Prostate gland (tissue), 2 donors: Measurements from ENCODE around the gene FFAR4. TPM values are rescaled to one million over a fixed set of nuclear protein-coding genes. Genes with fewer than 3 reads are reported as not detected.
A peak's percentile ranks its signal among the peaks of the same experiment; 100 is the strongest.

Experiments used
- DNase-seq: peaks from one replicate; pipeline ENCODE4 v3.0.0-alpha.2; 2019; ENCODE audit warnings: low spot score
- H3K27ac ChIP-seq, 2 donors: fragments of 200-600 bp; sonication (generic); 2 replicates each; pipeline ENCODE4 v1.5.1; 2017 to 2019
- H3K27me3 ChIP-seq: fragments of 200-600 bp; sonication (generic); replicated peaks from 2 replicates; pipeline ENCODE4 v1.5.1; 2019; ENCODE audit not compliant: insufficient read depth
- H3K36me3 ChIP-seq, 2 donors: fragments of 200-600 bp; sonication (generic); 1 replicate in 1 of 2; 2 replicates in 1 of 2; pipeline versions ENCODE4 v1.5.1 to v1.8.1; 2017 to 2019
- H3K4me1 ChIP-seq: fragments of 200-600 bp; sonication (generic); replicated peaks from 2 replicates; pipeline ENCODE4 v1.5.1; 2019
- H3K4me3 ChIP-seq, 2 donors: fragments of 200-600 bp; sonication (generic); 2 replicates each; pipeline ENCODE4 v1.5.1; 2017 to 2019
- H3K9me3 ChIP-seq: fragments of 200-600 bp; sonication (generic); 2 replicates; pipeline ENCODE4 v1.5.1; 2017
- CTCF ChIP-seq, 4 experiments: fragments of 200-600 bp in 2 of 4; fragments of 450-650 bp in 2 of 4; sonication (generic) in 2 of 4; IDR thresholded peaks; 1 replicate in 3 of 4; 2 replicates in 1 of 4; pipeline ENCODE4 v1.5.1; 2016 to 2019; ENCODE audit warnings: antibody characterized with exemption in 4 of 4, mild to moderate bottlenecking in 2 of 4, moderate library complexity in 2 of 4
- POLR2A ChIP-seq: fragments of 450-650 bp; IDR thresholded peaks from one replicate; pipeline ENCODE4 v1.6.1; 2016; ENCODE audit warnings: antibody characterized with exemption, mild to moderate bottlenecking
- POLR2AphosphoS5 ChIP-seq: sonication (generic); formaldehyde crosslinking; IDR thresholded peaks from one replicate; pipeline ENCODE4 v1.6.1; 2017; ENCODE audit warnings: antibody characterized with exemption
- WGBS: methylation state at CpG from one replicate; pipeline ENCODE4 v1.1.5; 2018; 5-methylcytosine and 5-hydroxymethylcytosine counted together
- intact Hi-C: fragments of 100-400 bp; cut with DNase I; formaldehyde crosslinking; loops from one replicate; pipeline ENCODE4 v1.14.2; 2022
- total RNA-seq, 2 donors: library from RNA; depleted of rRNA; stranded (reverse); fragments of >200 nt; gene quantifications; one replicate each; pipeline ENCODE4 v1.1.0, GENCODE V29; 2016

FFAR4 gene
- total RNA-seq, 2 donors from 2014 or later, result 0.18 TPM; not detected in 1

- H3K27me3 ChIP-seq, result no peaks in the 10 kb centered on the region
- H3K4me3 ChIP-seq, result no peak overlapping the region
- H3K27ac ChIP-seq, result peak overlapping the region in 1 of 2 donors; percentile 18
- DNase-seq, result no peak
- no peaks in the 10 kb centered on the region for H3K9me3 ChIP-seq
- H3K36me3 ChIP-seq, result no peaks in the 10 kb centered on the region
- TF ChIP-seq POLR2A (no peak), CTCF (IDR thresholded peaks at IDR 0.05) (no peak), POLR2AphosphoS5 (no peak)
- 94% methylated on average over 3 of the region's 3 CpGs for WGBS
- H3K4me1 ChIP-seq, result peaks cover 8% of the 10 kb centered on the region
- intact Hi-C loops, result no loop called here
These were observed 11.1 kb downstream of the FFAR4 start for GRCh38 chr10:93577565-93577964.

- H3K9me3 ChIP-seq, result no peaks in the 10 kb centered on the region
These were observed 12.6 kb downstream of the FFAR4 start for GRCh38 chr10:93579089-93579488.

GRCh38 chr10:93579985-93580711 is 13.7 kb downstream of the FFAR4 start:
- no peaks in the 10 kb centered on the region for H3K36me3 ChIP-seq
- no peak overlapping the region for H3K4me3 ChIP-seq
- 84% methylated on average over 3 of the region's 3 CpGs for WGBS
- H3K4me1 ChIP-seq, result peaks cover 8% of the 10 kb centered on the region
- intact Hi-C loops, result no loop called here
- no peak overlapping the region for H3K27ac ChIP-seq
- no peak for TF ChIP-seq CTCF (IDR thresholded peaks at IDR 0.05)
- TF ChIP-seq POLR2A, result no peak
- TF ChIP-seq POLR2AphosphoS5, result no peak
- no peak for DNase-seq
- no peaks in the 10 kb centered on the region for H3K9me3 ChIP-seq
- H3K27me3 ChIP-seq, result no peaks in the 10 kb centered on the region

More at GRCh38 chr10:93579089-93579488, 12.6 kb downstream of the FFAR4 start:
- TF ChIP-seq POLR2AphosphoS5, result no peak
- TF ChIP-seq POLR2A, result no peak
- no peak for TF ChIP-seq CTCF (IDR thresholded peaks at IDR 0.05)
- Histone ChIP-seq H3K27me3 (no peaks in the 10 kb centered on the region), H3K36me3 (no peaks in the 10 kb centered on the region), H3K4me3 (no peak overlapping the region), H3K4me1 (peaks cover 8% of the 10 kb centered on the region), H3K27ac (no peak overlapping the region)
- 89% methylated on average over 7 of the region's 7 CpGs for WGBS
- intact Hi-C loops, result no loop called here
- DNase-seq, result no peak

GRCh38 chr10:93580828-93581227 is 14.4 kb downstream of the FFAR4 start:
- Histone ChIP-seq H3K36me3 (no peaks in the 10 kb centered on the region), H3K4me3 (no peak overlapping the region), H3K4me1 (peaks cover 8% of the 10 kb centered on the region), H3K27ac (no peak overlapping the region), H3K9me3 (no peaks in the 10 kb centered on the region), H3K27me3 (no peaks in the 10 kb centered on the region)
- intact Hi-C loops, result no loop called here
- DNase-seq, result no peak
- 43% methylated on average over 6 of the region's 6 CpGs for WGBS
- TF ChIP-seq POLR2A (no peak), POLR2AphosphoS5 (no peak), CTCF (IDR thresholded peaks at IDR 0.05) (no peak)

GRCh38 chr10:93584445-93584844 is 18.0 kb downstream of the FFAR4 start:
- Histone ChIP-seq H3K9me3 (no peaks in the 10 kb centered on the region), H3K36me3 (no peaks in the 10 kb centered on the region), H3K27me3 (no peaks in the 10 kb centered on the region), H3K4me3 (no peak overlapping the region), H3K27ac (no peak overlapping the region), H3K4me1 (no peaks in the 10 kb centered on the region)
- intact Hi-C loops, result no loop called here
- WGBS, result 90% methylated on average over 7 of the region's 7 CpGs
- DNase-seq, result no peak
- TF ChIP-seq CTCF (IDR thresholded peaks at IDR 0.05) (no peak), POLR2AphosphoS5 (no peak), POLR2A (no peak)
